ENCODE data around the gene ATOH8. TPM values are rescaled to one million over a fixed set of nuclear protein-coding genes. Genes with fewer than 3 reads are reported as not detected.

ATOH8 gene
- total and polyA plus RNA-seq, 2 donors (not counting 1 experiment from before 2014, with no cell fraction given) = not detected

DNA sequence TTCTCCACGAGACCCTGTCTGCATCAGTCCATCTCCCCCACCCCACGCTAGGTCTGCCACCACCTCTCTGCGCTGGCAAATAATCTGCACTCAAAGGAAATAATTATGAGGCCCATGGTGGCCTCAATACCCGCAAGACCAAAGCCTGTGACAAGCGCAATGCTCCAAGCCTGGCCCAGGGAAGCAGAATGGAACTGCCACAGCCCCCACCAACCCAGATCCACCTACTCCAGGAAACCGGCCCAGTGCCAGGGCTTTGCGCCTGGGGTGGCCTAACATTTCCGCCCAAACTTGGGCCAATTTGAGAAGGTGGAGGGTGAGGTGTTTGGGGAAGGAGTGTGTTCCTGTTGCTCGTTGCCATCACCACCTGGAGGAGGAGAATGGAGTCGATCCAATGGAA, 26.0 kb upstream of the ATOH8 start:
- no peak for DNase-seq
- Histone ChIP-seq H3K9me3 (ENCODE audit: control extremely low read depth in 1 of 3, control insufficient read depth in 2 of 3, insufficient read depth in 1 of 3, low read length in 2 of 3) (no peaks in the 10 kb centered on the region), H3K9ac (ENCODE audit: low read length) (no peak overlapping the region), H3K36me3 (replicated peaks in 1 of 2; ENCODE audit: control extremely low read depth in 1 of 2, control insufficient read depth in 1 of 2, extremely low read depth in 1 of 2, insufficient read depth in 2 of 2, low read length in 1 of 2) (no peaks in the 10 kb centered on the region), H2AFZ (ENCODE audit: insufficient read depth, low read depth, low read length, poor library complexity, severe bottlenecking) (no peak overlapping the region), H3K4me1 (ENCODE audit: control insufficient read depth in 2 of 2, insufficient read depth in 2 of 2, low read length in 2 of 2) (peaks cover 3 to 7% of the 10 kb centered on the region in 2 donors), H3K79me2 (ENCODE audit: control insufficient read depth, insufficient read depth, low read length) (no peaks in the 10 kb centered on the region), H3K4me2 (replicated peaks; ENCODE audit: low read depth, low read length, poor library complexity, severe bottlenecking) (no peak overlapping the region), H3K27me3 (replicated peaks in 1 of 4; ENCODE audit: control extremely low read depth in 1 of 4, control insufficient read depth in 3 of 4, insufficient read depth in 4 of 4, low read length in 3 of 4) (peaks cover 0 to 10% (median 3%) of the 10 kb centered on the region in 4 experiments), H3K4me3 (ENCODE audit: control extremely low read depth in 1 of 5, extremely low read depth in 1 of 5, insufficient read depth in 1 of 5, low read depth in 2 of 5, low read length in 4 of 5) (no peak overlapping the region), H3K27ac (ENCODE audit: low read length in 2 of 2) (no peak overlapping the region), H4K20me1 (ENCODE audit: control insufficient read depth, insufficient read depth, low read length, poor library complexity, severe bottlenecking) (no peaks in the 10 kb centered on the region)
- no peak overlapping the region for H3K4me3 Mint-ChIP-seq
- ChIA-PET POLR2A (no interaction called here), CTCF (interaction anchor here (1.1 to 3.6 kb wide), 4 partner anchors 18 to 352 kb away, joined by 3 to 27 read pairs (median 8); no protein-coding TSS in a partner anchor)
- intact Hi-C loops (cut with micrococcal nuclease) = loop anchor here (10.0 kb wide), 1 partner anchor 157 kb away; the partner anchor contains the start of gene ST3GAL5
- no peak overlapping the region for H3K27ac Mint-ChIP-seq
- H3K4me1 Mint-ChIP-seq = no peaks in the 10 kb centered on the region
- 91% methylated on average over 5 of the region's 10 CpGs for WGBS (ENCODE audit: insufficient coverage)
- H3K9me3 Mint-ChIP-seq (ENCODE audit: insufficient read depth) = no peaks in the 10 kb centered on the region
- no peak for TF ChIP-seq EZH2 (IDR thresholded peaks at IDR 0.05; ENCODE audit: borderline replicate concordance, insufficient read depth, low read depth, low read length, poor library complexity, severe bottlenecking)
- TF ChIP-seq, protein P1, sequence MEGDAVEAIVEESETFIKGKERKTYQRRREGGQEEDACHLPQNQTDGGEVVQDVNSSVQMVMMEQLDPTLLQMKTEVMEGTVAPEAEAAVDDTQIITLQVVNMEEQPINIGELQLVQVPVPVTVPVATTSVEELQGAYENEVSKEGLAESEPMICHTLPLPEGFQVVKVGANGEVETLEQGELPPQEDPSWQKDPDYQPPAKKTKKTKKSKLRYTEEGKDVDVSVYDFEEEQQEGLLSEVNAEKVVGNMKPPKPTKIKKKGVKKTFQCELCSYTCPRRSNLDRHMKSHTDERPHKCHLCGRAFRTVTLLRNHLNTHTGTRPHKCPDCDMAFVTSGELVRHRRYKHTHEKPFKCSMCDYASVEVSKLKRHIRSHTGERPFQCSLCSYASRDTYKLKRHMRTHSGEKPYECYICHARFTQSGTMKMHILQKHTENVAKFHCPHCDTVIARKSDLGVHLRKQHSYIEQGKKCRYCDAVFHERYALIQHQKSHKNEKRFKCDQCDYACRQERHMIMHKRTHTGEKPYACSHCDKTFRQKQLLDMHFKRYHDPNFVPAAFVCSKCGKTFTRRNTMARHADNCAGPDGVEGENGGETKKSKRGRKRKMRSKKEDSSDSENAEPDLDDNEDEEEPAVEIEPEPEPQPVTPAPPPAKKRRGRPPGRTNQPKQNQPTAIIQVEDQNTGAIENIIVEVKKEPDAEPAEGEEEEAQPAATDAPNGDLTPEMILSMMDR (IDR thresholded peaks at IDR 0.05) = no peak
- H3K27me3 Mint-ChIP-seq = peaks cover 23% of the 10 kb centered on the region
- ATAC-seq (ENCODE audit: low read depth) = no peak

DNA sequence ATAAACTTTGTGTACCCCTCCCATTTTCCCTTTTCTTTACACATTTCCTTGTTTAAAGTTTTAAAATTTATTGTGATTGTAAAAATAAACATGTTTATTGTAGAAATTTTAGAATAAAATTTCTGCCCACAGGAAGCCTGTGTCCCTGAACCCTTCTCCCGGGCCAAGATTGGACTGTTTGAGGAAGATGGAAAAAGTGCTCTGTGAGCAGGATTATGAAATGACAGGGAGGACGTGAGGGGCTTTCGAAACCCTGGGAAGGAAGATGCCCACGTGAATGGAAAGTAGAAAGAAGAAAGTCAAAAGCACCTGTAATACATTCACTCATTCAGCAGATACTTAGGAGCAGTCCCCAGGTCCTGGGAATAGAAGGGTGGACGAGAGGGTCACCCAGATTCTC, 25.4 kb upstream of the ATOH8 start:
- H4K20me1 ChIP-seq (ENCODE audit: control insufficient read depth, insufficient read depth, low read length, poor library complexity, severe bottlenecking) = no peaks in the 10 kb centered on the region
- no peak for DNase-seq
- WGBS (ENCODE audit: insufficient coverage) = 60% methylated on average over 1 of the region's 5 CpGs
- ChIA-PET POLR2A (no interaction called here), CTCF (interaction anchor here (0.7 to 2.5 kb wide), 45 partner anchors 9 to 409 kb away, joined by 3 to 119 read pairs (median 5); partner anchors contain the start of gene ATOH8)
- Mint-ChIP-seq H3K27me3 (peaks cover 23% of the 10 kb centered on the region), H3K9me3 (ENCODE audit: insufficient read depth) (no peaks in the 10 kb centered on the region), H3K4me1 (no peaks in the 10 kb centered on the region), H3K4me3 (no peak overlapping the region), H3K27ac (no peak overlapping the region)
- ATAC-seq (ENCODE audit: low read depth) = no peak
- intact Hi-C loops (cut with micrococcal nuclease) = loop anchor here (10.0 kb wide), 1 partner anchor 156 kb away; the partner anchor contains the start of gene ST3GAL5
- H3K36me3 ChIP-seq (replicated peaks in 1 of 2; ENCODE audit: control extremely low read depth in 1 of 2, control insufficient read depth in 1 of 2, extremely low read depth in 1 of 2, insufficient read depth in 2 of 2, low read length in 1 of 2) = no peaks in the 10 kb centered on the region
- H3K27me3 ChIP-seq (replicated peaks in 1 of 4; ENCODE audit: control extremely low read depth in 1 of 4, control insufficient read depth in 3 of 4, insufficient read depth in 4 of 4, low read length in 3 of 4) = peaks cover 0 to 10% (median 3%) of the 10 kb centered on the region in 4 experiments
- H3K27ac ChIP-seq (ENCODE audit: low read length in 2 of 2) = no peak overlapping the region
- no peak overlapping the region for H2AFZ ChIP-seq (ENCODE audit: insufficient read depth, low read depth, low read length, poor library complexity, severe bottlenecking)
- H3K79me2 ChIP-seq (ENCODE audit: control insufficient read depth, insufficient read depth, low read length) = no peaks in the 10 kb centered on the region
- no peak overlapping the region for H3K4me2 ChIP-seq (replicated peaks; ENCODE audit: low read depth, low read length, poor library complexity, severe bottlenecking)
- no peak overlapping the region for H3K4me3 ChIP-seq (ENCODE audit: control extremely low read depth in 1 of 5, extremely low read depth in 1 of 5, insufficient read depth in 1 of 5, low read depth in 2 of 5, low read length in 4 of 5)
- TF ChIP-seq, protein P1 (IDR thresholded peaks at IDR 0.05) = no peak
- TF ChIP-seq EZH2 (IDR thresholded peaks at IDR 0.05; ENCODE audit: borderline replicate concordance, insufficient read depth, low read depth, low read length, poor library complexity, severe bottlenecking) = no peak
- peaks cover 3 to 7% of the 10 kb centered on the region in 2 donors for H3K4me1 ChIP-seq (ENCODE audit: control insufficient read depth in 2 of 2, insufficient read depth in 2 of 2, low read length in 2 of 2)
- no peaks in the 10 kb centered on the region for H3K9me3 ChIP-seq (ENCODE audit: control extremely low read depth in 1 of 3, control insufficient read depth in 2 of 3, insufficient read depth in 1 of 3, low read length in 2 of 3)
- H3K9ac ChIP-seq (ENCODE audit: low read length) = no peak overlapping the region
